C4-2B (cell line): ENCODE measurements around the gene HAND1.

ENCODE experiments used
- H3K27ac ChIP-seq: fragments of 450-650 bp; 2 replicates; pipeline ENCODE4 v1.5.1; 2017
- ZFX ChIP-seq: fragments of 450-650 bp; IDR thresholded peaks from 2 replicates; pipeline ENCODE4 v1.6.1; 2017
- TF ChIP-seq, protein P1 (sequence below): fragments of 450-650 bp; conservative IDR thresholded peaks from 2 replicates; pipeline ENCODE4 v1.5.1; 2017; ENCODE audit warnings: mild to moderate bottlenecking

The HAND1 gene

GRCh38 chr5:154505567-154505966 is 27.5 kb upstream of the HAND1 start:
- TF ChIP-seq, protein P1, sequence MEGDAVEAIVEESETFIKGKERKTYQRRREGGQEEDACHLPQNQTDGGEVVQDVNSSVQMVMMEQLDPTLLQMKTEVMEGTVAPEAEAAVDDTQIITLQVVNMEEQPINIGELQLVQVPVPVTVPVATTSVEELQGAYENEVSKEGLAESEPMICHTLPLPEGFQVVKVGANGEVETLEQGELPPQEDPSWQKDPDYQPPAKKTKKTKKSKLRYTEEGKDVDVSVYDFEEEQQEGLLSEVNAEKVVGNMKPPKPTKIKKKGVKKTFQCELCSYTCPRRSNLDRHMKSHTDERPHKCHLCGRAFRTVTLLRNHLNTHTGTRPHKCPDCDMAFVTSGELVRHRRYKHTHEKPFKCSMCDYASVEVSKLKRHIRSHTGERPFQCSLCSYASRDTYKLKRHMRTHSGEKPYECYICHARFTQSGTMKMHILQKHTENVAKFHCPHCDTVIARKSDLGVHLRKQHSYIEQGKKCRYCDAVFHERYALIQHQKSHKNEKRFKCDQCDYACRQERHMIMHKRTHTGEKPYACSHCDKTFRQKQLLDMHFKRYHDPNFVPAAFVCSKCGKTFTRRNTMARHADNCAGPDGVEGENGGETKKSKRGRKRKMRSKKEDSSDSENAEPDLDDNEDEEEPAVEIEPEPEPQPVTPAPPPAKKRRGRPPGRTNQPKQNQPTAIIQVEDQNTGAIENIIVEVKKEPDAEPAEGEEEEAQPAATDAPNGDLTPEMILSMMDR = no peak
- no peak for TF ChIP-seq ZFX
- H3K27ac ChIP-seq = no peak overlapping the region

GRCh38 chr5:154503698-154504039 is 25.6 kb upstream of the HAND1 start:
- H3K27ac ChIP-seq = no peak overlapping the region
- TF ChIP-seq, protein P1 = no peak
- TF ChIP-seq ZFX = no peak

- TF ChIP-seq, protein P1 = no peak
- TF ChIP-seq ZFX = no peak
- no peak overlapping the region for H3K27ac ChIP-seq
Observed at GRCh38 chr5:154502180-154502579, 24.2 kb upstream of the HAND1 start.

GRCh38 chr5:154501566-154501965 is 23.5 kb upstream of the HAND1 start:
- TF ChIP-seq ZFX = no peak
- TF ChIP-seq, protein P1 = no peak
- H3K27ac ChIP-seq = no peak overlapping the region

GRCh38 chr5:154498994-154499393 is 21.0 kb upstream of the HAND1 start:
- H3K27ac ChIP-seq = no peak overlapping the region
- TF ChIP-seq ZFX = no peak
- TF ChIP-seq, protein P1 = no peak

- no peak for TF ChIP-seq ZFX
- TF ChIP-seq, protein P1 = no peak
Observed at GRCh38 chr5:154498591-154498990, 20.6 kb upstream of the HAND1 start.

GRCh38 chr5:154494036-154494435 is 16.0 kb upstream of the HAND1 start:
- TF ChIP-seq, protein P1 = no peak
- TF ChIP-seq ZFX = no peak
- H3K27ac ChIP-seq = no peak overlapping the region

More at GRCh38 chr5:154498591-154498990, 20.6 kb upstream of the HAND1 start:
- H3K27ac ChIP-seq = no peak overlapping the region
